Amniotic stem cell (primary cell): Measurements from ENCODE around the gene TMEM94.
"Not testable (repeated sequence)": the region's sequence is repeated elsewhere in the genome, so short reads cannot be mapped to it uniquely, and the experiment has no call there.

Experiments
- DNase-seq: peaks from one replicate; lab custom pipeline; 2025; lab: John Stamatoyannopoulos, UW

Gene TMEM94

GRCh38 chr17:75512926-75513640 is 56.6 kb downstream of the TMEM94 start:
- DNase-seq: no peak

GRCh38 chr17:75513641-75514000 is 57.2 kb downstream of the TMEM94 start:
- no peak for DNase-seq

- no peak for DNase-seq
Measured at GRCh38 chr17:75514299-75514918, 58.0 kb downstream of the TMEM94 start.

- DNase-seq: no peak
Measured at GRCh38 chr17:75514919-75515495, 58.6 kb downstream of the TMEM94 start.

GRCh38 chr17:75515496-75516254 is 59.2 kb downstream of the TMEM94 start, which contains the start of gene CASKIN2:
TSS of gene CASKIN2 (minus strand) at chr17:75515537. CDS start at chr17:75513804, 1,733 bp downstream.
- DNase-seq: peak; percentile 66

GRCh38 chr17:75516255-75516618 is 59.8 kb downstream of the TMEM94 start, which contains the start of gene TSEN54:
TSS of gene TSEN54 (plus strand) at chr17:75516528. CDS start at chr17:75516561, 33 bp downstream.
- peak; percentile 67 for DNase-seq

GRCh38 chr17:75516619-75517296 is 60.3 kb downstream of the TMEM94 start:
- DNase-seq: no peak

- no peak for DNase-seq
Measured at GRCh38 chr17:75517297-75517865, 60.9 kb downstream of the TMEM94 start.

- no peak for DNase-seq
Measured at GRCh38 chr17:75518201-75518600, 61.8 kb downstream of the TMEM94 start.

- no peak for DNase-seq
Measured at GRCh38 chr17:75518983-75519537, 62.6 kb downstream of the TMEM94 start.

GRCh38 chr17:75520413-75520812 is 64.0 kb downstream of the TMEM94 start:
- not testable (repeated sequence) for DNase-seq

GRCh38 chr17:75521290-75521689 is 64.9 kb downstream of the TMEM94 start:
- no peak for DNase-seq

- no peak for DNase-seq
Measured at GRCh38 chr17:75521951-75522727, 65.7 kb downstream of the TMEM94 start.

- no peak for DNase-seq
Measured at GRCh38 chr17:75523647-75524046, 67.2 kb downstream of the TMEM94 start.

GRCh38 chr17:75524269-75524969 is 68.0 kb downstream of the TMEM94 start:
- DNase-seq: no peak

- no peak for DNase-seq
Measured at GRCh38 chr17:75524970-75525805, 68.8 kb downstream of the TMEM94 start, which contains the start of gene LLGL2. TSS of gene LLGL2 (plus strand) at chr17:75525697. CDS start at chr17:75543427, 17,730 bp downstream.

GRCh38 chr17:75525806-75526554 is 69.5 kb downstream of the TMEM94 start:
- no peak for DNase-seq
